ENCODE data around the gene ARSI.

- TF ChIP-seq, protein P1, sequence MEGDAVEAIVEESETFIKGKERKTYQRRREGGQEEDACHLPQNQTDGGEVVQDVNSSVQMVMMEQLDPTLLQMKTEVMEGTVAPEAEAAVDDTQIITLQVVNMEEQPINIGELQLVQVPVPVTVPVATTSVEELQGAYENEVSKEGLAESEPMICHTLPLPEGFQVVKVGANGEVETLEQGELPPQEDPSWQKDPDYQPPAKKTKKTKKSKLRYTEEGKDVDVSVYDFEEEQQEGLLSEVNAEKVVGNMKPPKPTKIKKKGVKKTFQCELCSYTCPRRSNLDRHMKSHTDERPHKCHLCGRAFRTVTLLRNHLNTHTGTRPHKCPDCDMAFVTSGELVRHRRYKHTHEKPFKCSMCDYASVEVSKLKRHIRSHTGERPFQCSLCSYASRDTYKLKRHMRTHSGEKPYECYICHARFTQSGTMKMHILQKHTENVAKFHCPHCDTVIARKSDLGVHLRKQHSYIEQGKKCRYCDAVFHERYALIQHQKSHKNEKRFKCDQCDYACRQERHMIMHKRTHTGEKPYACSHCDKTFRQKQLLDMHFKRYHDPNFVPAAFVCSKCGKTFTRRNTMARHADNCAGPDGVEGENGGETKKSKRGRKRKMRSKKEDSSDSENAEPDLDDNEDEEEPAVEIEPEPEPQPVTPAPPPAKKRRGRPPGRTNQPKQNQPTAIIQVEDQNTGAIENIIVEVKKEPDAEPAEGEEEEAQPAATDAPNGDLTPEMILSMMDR (IDR thresholded peaks at IDR 0.05), result no peak
- TF ChIP-seq POLR2A (IDR thresholded peaks at IDR 0.05), result no peak
Observed at GRCh38 chr5:150328515-150328914, 25.8 kb upstream of the ARSI start.
